Myocyte (in vitro differentiated cells): ENCODE measurements around the gene KRTAP5-7. TPM values are rescaled to one million over a fixed set of nuclear protein-coding genes. Genes with fewer than 3 reads are reported as not detected.

Source experiments
- DNase-seq: peaks from one replicate; pipeline ENCODE4 v3.0.0-alpha.2; 2012; ENCODE audit warnings: low read depth
- polyA plus RNA-seq: library from polyadenylated mRNA; unstranded; fragments of >200 nt; gene quantifications from one replicate; pipeline ENCODE4 v1.2.1, GENCODE V29; 2012; ENCODE audit warnings: missing spikeins
- total RNA-seq: library from RNA; depleted of rRNA; stranded (reverse); fragments of >200 nt; gene quantifications from 2 replicates; pipeline ENCODE4 v1.2.3, GENCODE V29; 2014

KRTAP5-7 gene, protein sequence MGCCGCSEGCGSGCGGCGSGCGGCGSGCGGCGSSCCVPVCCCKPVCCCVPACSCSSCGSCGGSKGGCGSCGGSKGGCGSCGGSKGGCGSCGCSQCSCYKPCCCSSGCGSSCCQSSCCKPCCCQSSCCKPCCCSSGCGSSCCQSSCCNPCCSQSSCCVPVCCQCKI
- total RNA-seq, result not detected in 2 replicates
- polyA plus RNA-seq, result 0.05 TPM

DNA sequence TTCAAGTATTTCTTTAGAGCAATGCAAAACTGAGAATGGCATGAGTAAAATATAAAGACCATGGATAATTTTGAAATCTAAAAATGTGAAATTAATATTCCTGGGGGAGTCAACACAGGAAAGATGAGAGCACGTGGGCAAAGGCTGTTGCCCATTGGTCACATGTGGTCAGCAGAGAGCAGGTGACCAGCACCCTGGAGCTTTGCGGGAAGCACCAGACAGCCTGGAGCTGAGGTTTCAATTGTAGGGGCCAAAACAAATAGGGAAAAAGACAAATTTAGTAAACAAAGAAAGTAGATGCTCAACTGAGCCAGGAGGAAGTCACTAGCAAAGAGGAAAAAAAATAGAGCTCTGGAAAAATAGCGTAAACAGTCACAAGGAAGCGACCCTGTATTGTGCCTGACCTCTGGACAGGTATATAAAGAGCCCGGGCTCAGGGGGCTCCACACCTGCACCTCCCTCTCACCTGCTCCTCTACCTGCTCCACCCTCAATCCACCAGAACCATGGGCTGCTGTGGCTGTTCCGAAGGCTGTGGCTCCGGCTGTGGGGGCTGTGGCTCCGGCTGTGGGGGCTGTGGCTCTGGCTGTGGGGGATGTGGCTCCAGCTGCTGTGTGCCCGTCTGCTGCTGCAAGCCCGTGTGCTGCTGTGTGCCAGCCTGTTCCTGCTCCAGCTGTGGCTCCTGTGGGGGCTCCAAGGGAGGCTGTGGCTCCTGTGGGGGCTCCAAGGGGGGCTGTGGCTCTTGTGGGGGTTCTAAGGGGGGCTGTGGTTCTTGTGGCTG is at the start of gene KRTAP5-7:
Gene KRTAP5-7, plus strand, starts transcription at position 472 of the 780 bp plus-strand sequence. Its CDS starts 34 bp downstream, at position 506.
- DNase-seq, result peak; percentile 21

DNA sequence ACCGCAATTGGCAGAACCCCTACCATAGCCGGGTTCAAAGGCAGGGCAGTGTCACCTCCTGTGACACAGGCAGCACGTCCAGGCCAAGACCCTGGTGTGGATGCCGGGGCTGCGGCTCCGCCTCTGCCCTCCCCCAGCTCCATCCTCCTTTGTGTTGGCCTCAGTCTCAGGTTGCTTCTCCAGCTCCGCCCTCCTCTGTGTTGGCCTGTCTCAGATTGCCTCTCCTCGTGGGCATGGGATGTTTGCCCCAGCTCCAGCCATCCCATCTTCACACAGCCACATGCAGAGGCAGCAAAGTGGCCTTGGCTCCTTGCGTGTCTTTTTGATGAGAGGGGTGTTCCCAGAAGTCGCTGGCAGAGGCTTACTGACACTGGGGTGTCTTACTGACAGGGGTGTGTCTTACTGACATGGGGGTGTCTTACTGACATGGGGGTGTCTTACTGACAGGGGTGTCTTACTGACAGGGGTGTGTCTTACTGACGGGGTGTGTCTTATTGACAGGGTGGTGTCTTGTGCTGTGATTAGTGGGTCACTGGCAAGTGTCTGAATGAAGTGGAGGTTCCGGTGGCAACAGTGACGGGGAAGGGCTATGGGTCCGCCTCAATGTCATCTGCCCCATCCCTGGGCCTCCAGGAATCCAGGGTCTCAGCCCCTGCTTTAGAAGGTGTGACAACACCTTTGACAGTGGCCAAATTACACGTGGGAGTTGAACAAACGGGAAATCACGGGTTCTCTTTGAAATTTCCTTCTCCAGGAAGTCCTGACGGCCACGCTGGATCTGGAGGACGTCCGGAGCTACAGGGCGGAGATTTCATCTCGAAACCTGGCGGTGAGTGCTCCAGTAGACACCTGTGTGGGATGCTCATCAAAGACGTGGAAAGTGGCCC is 49.2 kb upstream of the KRTAP5-7 start:
- DNase-seq, result no peak

DNA sequence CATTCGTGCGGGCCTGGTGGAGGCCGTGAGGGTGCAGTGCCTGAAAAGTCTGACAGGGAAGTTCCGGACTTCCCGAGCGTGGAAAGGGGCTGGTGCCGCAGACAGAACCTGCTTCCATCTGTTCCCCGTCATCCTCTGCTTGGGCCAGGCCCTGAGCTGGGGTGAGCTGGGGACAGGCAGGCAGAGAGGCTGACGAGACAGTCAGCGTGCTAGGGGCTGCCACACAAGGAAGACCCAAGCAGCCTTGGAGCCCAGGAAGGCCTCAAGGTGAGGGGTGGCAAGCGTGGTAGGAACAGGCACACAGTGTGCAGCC is 48.6 kb upstream of the KRTAP5-7 start:
- DNase-seq, result no peak

DNA sequence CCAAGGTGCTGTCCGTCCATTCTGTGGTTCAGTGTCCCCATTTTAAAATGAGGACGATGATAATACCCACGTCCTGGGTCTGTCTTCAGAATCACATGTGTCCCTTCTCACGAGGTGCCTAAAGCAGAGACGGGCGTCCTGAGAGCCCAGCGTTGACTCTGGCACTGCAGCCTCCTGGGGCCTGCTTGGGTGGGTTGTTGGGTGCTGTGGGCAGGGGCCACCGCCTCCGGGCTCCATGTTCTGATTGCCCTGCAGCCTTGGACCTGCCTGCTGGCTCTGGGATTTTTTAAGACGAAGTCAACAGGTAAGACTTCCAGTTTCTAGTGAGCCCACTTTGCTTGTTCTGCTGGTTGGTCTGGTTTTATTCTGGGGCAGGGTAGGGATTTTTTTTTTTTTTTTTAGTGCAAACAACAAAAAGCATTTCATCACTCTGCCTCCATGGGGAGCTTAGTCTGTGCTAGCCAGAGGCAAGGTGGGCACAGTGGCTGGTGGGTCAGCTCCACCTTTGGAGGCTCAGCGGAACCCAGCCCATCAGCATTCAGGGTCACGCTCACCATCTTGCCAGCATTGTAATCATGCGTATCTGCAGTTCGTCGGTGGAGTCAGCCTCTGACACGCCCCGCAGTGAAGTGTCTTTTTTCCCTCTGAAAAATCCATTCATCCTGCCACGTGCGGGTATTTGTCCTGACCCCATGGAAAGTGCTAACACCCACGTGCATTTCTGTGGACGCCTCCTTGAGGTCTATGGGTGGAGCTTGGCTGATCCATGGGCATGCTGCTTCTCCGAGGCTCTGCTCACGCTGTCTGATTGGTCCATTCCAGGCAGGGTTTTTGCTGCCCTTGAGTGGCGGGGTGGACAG is 45.7 kb upstream of the KRTAP5-7 start:
- no peak for DNase-seq

DNA sequence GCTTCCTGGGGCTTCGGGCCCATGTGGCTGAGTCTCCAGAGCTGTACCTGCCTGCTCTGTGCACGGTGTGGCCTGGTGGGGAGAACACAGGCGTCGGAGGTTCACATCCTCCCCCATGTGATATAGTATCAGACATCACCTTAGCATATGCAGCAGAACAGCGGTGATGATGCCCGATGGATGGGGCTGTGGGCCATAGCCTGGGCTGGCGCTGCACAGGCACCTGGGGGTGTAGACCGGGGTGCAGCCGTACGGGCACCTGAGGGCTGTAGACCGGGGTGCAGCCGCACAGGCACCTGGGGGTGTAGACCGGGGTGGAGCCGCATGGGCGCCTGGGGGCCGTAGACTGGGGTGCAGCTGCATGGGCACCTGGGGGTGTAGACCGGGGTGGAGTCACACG is 44.9 kb upstream of the KRTAP5-7 start:
- no peak for DNase-seq

DNA sequence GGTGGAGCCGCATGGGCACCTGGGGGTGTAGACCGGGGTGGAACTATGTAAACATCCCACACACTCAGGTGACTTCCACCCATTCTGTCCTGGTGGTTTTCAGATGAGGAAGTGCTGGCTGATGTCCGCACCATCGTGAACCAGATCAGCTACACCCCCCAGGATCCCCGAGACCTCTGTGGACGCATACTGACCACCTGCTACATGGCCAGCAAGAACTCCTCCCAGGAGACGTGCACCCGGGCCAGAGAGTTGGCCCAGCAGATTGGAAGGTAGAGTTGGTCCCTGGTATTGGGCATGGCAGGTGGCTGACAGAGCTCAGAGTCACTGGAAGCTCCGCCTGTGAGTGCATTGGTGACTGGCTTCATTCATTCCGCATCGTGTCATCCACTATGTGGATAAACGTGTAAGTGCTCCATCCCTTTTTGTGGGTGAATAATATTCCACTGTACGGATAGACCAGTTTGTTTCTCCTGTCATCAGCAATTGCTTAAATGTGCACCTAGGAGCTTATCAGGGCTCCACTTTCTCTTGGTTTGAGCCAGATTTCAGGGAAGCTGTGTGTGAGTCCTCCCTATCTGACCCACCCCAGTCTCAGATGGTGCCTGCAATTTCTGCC is 44.2 kb upstream of the KRTAP5-7 start:
- DNase-seq, result no peak

DNA sequence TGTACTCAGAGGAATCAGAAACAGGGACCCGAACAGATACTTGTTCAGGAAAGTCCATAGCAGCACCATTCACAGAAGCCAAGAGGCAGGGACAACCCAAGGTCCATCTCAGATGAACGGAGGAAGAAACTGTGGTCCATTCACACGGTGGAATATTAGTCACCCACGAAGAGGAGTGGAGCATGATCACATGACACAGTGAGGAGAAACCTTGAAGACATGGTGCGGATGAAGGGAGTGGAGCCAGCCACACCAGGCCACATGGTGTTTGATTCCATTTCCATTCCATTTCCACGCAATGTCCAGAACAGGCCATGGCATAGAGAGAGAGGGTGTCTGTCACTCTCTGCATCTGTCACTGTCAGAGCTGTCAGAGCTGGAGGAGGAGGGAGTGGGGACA is 43.4 kb upstream of the KRTAP5-7 start:
- DNase-seq, result no peak

DNA sequence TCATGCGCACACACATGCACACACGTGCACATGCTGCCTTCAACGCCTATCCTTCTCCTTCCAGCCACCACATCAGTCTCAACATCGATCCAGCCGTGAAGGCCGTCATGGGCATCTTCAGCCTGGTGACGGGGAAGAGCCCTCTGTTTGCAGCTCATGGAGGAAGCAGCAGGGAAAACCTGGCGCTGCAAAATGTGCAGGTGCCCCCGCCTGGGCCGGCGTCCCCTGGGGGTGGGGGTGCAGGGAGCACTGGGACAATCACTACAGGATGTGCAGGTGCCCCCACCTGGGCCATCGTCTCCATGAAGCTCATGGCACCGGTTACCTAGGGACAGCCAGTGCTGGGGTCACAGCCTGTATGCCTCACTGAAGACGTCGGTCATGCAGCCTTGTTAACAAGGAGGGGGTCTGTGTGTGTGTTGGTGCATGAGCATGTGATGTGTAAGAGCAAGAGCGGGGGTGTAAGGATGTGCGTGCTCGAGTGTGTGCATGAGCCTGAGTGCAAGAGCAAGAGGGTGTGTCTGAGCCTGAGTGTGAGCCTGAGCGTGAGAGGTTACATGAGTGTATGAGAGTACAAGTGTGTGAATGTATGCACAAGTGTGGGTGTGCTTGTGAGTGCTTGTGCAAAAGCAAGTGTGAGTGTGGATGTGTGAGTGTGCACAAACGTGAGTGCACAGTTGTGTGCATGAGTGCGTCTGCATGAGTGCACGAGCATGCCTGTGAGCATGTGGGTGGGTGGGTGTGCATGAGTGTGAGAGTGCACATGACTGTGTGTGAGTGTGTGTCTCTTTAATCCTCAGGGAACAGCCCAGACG is 42.6 kb upstream of the KRTAP5-7 start:
- no peak for DNase-seq

DNA sequence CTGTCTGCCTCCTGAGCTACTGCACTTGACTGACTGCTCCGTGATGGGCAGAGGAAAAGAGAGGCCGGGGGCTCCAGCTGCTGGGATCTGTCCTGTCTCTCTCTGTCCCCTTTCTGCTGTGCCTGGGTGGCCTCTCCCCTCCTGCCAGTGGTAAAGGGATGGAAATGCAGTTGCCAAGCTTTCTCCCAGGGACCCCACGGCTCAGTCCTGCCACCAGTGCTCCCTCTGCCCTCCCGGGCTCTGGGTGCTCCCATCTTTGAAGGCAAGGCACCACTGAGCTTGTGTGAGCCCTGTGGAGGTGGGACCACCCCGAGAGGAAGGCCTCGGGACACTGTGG is 42.0 kb upstream of the KRTAP5-7 start:
- DNase-seq, result no peak

DNA sequence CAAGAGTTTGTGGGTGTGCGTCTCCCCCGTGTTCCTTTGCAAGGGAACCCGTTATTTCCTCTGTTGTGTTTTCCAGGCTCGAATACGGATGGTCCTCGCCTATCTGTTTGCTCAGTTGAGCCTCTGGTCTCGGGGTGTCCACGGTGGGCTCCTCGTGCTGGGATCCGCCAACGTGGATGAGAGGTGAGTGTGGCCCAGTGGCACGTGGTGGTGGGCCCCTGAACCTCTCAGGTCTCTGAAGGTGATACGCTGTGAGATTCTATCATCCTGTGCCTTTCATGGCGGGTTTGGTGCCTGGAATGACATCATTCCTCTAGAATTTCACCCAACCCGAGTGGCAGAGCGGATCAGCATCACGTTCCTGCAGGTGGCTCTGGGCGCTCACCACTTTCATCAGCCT is 41.6 kb upstream of the KRTAP5-7 start:
- no peak for DNase-seq

DNA sequence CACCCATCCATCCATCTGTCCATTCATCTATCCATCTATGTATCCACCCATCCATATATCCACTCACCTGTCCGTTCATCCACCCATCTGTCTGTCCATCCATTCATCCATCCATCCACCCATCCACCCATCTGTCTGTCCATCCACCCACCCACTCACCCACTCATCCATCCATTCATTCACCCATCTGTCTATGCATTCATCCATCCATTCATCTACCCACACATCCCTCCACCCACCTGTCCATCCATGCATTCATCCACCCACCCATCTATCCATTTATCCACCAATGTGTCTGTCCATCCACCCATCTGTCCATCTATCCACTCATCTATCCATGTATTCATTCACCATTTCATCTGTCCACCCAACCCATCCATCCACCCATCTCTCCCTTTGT is 40.7 kb upstream of the KRTAP5-7 start:
- no peak for DNase-seq

DNA sequence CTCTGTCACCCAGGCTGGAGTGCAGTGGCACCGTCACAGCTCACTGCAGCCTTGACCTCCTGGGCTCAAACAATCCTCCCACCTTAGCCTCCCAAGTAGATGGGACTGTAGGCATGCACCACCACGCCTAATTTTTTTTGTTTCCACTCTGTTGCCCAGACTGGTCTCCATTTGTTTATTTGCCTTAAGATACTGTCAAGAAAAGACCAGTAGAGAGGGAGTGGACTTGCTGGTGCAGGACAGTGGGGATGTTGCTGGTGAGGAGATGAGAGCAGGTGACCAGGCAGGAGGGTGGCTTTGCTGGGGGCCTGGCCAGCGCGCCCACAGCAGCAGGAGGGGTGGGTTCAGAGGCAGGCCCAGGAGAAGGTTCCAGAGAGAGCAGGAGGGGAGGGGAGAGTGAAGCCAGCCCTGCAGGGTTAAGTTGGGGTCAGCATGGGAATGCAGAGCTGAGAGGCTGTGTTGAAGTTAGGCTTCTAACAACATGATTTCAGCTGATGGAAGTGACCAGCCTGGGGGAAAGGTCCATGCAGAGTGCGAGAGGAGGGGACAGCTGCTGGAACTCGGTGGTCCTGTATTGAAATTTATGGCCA is 38.3 kb upstream of the KRTAP5-7 start:
- no peak for DNase-seq

DNA sequence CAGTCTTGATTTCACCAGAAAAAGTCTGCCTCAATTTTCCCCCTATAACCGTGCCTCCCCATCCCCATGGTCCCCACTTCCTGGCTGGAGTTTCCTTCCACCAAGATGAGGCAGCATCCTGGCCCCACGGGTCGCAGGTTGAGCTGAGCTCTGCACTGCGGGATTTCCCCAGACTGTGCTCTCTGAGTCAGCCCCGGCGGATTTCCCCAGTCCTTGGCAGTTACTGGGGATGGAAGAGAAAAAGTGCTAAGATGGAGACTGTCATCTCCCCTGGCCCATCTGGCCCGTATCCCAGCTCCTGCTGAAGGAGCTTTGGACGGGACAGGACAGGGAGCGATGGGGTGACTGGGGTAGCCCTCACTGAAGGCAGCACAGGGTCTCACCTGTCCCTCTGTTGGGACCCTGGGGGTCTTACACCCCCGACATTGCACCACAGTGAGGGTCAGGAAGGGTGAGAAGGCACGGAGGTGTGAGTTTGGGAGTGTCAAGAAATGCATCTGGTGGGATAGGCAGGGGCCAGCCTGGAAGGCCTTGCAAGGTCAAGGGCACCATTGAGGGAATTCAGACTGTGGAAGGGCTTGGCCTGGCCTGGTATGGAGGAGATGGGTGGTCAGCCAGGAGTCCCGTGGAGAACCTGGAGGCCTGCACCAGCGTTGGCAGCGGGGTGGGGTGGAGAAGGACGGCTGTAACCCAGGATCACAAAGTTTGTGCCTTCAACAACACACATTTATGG is 37.6 kb upstream of the KRTAP5-7 start:
- no peak for DNase-seq

DNA sequence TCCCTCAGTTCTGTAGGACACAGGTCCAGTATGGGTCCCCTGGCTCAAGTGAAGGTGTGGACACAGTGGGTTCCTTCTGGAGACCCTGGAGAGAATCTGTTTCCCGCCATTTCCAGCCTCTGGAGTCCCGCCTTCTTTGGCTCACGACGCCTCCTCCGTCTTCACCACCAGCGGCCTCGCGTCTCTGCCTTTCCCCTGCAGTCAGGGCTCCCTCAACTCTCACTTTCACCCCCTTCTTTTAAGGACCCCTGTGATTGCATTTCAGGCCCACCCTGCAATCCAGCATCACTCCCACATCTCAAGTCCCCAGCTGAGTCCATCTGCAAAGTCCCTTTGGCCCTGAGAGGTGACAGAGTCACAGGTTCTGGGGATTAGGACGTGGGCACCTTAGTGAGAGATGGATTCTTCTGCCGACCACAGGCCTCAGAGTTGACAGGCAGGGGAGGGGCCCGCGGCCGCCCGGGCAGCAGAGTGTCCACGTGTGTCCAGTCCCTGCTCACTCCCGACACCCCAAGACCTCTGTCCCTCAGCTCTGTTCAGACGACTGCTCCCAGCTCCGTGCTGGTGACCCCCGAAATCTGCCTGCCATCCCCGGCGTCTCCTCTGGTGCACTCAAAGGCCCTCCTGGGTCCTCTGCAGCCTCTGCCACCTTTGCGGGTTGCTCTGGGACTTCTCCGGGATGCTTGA is 36.9 kb upstream of the KRTAP5-7 start:
- DNase-seq, result no peak

DNA sequence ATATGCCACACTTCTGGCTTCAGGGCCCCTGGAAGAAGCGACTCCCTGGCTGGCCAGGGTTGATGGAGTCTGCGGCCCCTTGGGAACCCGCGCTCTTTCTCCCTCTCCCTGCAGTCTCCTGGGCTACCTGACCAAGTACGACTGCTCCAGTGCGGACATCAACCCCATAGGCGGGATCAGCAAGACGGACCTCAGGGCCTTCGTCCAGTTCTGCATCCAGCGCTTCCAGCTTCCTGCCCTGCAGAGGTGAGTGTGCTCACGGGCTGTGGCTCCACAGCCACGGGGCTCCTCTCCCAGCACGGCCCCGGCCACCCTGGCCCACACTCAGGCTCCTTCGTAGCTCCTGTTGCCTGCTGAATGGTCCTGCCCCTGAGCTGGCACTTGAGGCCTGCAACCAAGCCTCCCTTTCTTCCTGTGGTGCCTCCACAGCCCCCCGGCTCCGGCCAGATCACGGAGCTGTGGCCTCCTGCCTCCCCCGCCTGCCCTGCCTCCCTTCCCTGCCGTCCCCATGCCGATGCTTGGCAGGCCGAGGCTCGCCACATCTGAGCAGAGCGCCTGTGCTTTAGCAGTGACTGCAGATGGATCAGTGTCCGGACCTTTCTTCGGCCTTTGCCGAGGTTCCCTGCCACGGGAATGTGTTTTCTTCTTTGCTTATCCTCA is 36.2 kb upstream of the KRTAP5-7 start:
- no peak for DNase-seq

DNA sequence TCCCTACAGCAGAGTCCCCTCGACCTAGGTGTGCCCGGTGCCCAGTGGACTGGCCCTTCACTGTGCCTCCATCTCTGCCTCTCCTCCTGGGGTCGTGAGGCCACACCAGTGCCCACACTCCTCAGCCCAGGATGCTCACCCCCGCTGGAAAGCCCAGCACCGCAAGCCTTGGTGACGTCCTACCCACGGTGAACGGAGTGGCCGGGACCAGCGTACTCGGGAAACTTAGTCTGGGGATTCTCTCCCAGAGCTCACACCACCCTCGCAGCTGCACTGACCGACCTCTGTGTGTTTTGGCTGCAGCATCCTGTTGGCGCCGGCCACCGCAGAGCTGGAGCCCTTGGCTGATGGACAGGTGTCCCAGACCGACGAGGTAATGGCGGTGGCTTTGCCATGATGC is 35.5 kb upstream of the KRTAP5-7 start:
- no peak for DNase-seq

DNA sequence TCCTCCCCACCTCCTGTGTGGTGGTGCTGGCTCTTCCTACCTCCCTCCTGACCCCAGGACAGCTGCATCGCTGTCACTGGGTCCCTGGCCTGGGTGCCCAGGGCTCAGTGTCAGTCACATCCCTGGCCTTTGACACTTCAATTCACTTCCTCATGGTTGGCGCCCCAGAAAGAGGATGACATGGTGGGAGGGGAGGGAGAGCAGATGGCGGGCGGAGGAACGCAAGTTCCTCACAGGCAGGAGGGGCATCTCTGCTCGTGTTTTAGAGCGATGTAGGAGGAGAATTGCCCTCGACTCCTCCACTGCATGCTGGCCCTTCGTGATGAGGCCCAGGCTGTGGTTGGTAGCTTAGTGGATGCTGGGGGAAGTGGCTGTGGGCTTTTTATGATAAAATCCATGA is 35.1 kb upstream of the KRTAP5-7 start:
- no peak for DNase-seq
